ENCODE results near the gene PPP1R26.
"Not testable (repeated sequence)": the region's sequence is repeated elsewhere in the genome, so short reads cannot be mapped to it uniquely, and the experiment has no call there.

The PPP1R26 gene

GRCh38 chr9:135506327-135507103 lies 26.9 kb downstream of the PPP1R26 start:
- no peak for DNase-seq

DNA sequence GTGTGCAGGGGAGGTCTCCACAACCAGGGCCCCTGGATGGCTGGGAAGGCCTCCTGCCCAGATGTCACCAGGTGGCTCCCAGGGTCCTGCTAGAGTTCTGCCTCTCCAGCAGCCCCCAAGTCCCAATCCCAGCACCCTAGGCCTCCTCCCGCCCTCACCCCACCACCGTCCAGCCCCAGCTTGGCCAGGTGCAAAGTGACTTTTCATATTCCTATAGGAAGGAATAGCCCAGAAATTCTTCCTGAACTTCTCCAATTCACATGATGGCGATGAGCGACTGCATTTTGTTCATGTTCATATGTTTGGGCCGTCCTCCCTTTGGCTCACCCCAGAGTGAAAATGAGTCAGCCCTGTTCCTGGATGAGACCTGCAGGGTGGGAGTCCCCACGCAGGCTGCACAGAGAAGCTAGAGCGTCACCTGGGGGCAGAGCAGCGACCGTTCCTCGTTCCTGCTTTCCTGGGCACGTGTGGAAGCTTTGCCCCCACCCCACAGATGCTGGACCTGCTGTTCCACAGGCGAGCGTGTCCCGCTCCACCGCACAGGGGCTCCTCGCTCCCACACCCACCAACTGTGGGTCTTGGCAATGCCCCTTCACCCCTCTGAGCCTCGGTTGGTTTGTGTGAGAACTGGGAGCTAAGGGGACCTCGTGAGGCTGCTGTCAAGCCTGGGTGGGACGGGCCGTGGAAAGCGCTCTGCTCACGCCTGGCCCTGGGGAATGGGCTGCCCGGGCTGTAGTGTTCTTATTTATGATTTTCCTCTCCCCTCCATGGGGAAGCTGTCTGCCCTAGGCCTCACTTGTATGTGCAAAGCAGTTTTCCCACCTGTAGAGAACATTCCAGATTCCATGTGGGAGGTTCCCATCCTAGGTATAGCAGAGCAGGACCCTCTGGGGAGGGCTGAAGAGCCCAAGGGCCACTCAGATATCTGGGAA lies 27.8 kb downstream of the PPP1R26 start:
- DNase-seq, result no peak

- DNase-seq, result no peak
These were observed 28.7 kb downstream of the PPP1R26 start for GRCh38 chr9:135508211-135508820.

- DNase-seq, result no peak
These were observed 29.9 kb downstream of the PPP1R26 start for GRCh38 chr9:135509458-135509857.

DNA sequence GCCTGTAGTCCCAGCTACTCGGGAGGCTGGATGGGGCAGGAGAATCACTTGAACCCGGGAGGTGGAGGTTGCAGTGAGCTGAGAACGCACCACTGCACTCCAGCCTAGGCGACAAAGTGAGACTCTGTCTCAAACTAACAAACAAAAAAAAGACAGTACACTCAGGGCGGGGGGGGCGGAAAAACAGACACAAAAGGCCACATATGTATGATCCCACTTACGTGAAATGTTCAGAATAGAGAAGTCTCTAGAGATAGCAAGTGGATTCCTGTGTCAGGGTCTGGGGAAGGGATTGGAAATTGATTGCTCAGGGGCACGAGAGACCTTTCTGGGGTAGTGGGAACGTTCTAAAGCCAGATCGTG lies 32.6 kb downstream of the PPP1R26 start:
- DNase-seq, result no peak

- no peak for DNase-seq
These were observed 33.3 kb downstream of the PPP1R26 start for GRCh38 chr9:135512904-135513303.

DNA sequence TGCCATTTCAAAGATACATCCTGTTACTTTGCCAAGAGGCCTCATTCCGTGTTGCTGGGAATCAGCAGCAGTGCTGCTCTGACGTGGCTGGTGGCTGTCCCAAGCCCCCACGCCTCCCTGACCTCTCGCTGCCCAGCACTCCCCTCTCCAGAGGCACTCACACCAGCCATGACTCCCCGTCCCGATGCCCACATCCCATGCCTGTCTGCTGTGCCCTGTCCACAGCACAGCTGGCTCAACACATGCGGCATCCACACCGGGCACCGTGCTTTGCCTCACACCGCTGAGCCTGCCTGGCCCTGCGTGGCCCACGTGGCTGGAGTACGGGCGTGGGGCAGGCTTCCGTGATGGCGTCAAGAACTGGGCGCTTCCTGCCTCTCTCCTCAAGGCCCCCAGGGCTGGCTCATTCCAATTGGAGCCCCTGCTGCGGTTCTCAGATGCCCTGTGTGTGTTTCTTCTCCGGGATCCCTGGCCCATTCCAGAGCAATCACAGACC lies 33.8 kb downstream of the PPP1R26 start:
- no peak for DNase-seq

- not testable (repeated sequence) for DNase-seq
These were observed 34.3 kb downstream of the PPP1R26 start for GRCh38 chr9:135513906-135514305.

DNA sequence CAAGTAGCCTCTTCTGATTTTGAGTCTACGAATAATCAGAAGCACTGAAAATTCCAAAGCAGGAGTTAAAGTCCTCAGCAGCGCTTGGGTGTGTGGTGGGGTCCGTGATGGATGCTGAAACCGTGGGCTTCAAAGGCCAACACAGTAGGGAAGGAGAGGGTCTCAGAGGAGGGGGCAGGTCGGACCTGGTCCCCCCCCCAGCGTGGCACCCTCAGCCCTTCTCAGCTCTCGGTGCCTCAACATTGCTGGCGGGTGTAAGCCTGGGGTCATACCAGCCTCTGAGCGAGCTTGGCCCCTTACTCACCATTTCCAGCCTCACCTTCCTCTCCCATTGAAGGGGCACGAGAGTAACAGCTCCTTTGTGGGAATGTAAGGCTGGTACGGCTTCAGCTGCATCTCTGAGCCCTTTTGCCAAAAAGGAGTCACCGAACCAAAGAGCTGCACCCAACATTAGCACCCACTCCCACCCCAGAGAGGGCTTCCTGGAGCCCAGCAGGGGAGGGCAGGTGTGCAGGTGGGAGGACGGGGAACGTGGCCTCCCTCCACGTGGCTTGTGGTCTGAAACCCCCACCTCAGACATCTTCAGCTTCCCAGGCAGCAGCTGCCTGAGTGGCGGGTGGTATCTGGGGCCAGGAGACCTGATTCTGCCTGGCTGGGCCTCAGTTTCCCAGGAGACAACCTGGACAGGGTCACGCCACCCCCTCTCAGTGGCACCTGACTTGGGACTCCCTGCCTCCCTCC lies 34.9 kb downstream of the PPP1R26 start:
- DNase-seq, result no peak

DNA sequence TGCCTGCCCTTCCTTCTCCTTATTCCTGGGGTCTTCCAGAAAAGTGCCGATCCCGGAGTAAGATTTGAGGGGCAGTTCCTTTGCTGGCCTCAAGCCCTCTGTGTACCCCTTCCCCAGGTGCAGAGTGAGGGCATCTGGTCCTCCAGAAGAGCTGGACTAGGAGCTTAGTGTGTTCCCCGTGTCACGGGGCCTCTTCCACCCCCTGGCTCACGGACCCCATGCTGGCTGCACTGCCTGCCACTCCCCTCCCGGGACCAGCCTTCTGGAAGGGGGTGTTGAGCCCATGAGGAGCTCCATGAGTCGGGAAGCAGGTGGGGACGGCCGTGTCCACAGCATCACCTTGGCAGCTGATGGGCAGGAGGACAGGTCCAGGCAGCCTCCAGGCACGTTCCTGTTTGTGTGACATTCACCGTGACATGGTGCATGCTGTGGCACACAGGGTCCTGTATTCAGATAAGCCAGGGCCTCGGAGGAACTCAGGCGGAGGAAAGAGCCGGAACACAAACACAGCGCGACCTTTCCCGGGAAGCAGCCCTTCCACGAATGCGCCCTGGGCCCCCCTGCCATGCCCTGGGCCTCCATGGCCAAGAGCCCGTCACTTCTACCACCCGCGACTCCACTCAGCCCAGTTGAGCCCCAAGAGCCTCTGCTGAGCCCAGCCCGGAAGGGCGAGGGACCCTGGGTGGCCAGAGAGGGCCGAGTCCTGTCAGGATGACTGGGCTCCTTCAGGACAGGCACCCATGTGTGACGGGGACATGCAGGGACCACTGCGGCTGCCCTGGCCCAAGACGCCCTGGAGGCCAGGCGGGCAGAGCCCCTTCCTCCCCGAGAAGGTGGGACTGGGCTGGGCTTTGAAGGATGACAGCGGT lies 35.7 kb downstream of the PPP1R26 start:
- no peak for DNase-seq

- no peak for DNase-seq
These were observed 36.7 kb downstream of the PPP1R26 start for GRCh38 chr9:135516132-135516860.

- DNase-seq, result no peak
These were observed 37.8 kb downstream of the PPP1R26 start for GRCh38 chr9:135517407-135517822.

- no peak for DNase-seq
These were observed 39.8 kb downstream of the PPP1R26 start for GRCh38 chr9:135519179-135519971.

DNA sequence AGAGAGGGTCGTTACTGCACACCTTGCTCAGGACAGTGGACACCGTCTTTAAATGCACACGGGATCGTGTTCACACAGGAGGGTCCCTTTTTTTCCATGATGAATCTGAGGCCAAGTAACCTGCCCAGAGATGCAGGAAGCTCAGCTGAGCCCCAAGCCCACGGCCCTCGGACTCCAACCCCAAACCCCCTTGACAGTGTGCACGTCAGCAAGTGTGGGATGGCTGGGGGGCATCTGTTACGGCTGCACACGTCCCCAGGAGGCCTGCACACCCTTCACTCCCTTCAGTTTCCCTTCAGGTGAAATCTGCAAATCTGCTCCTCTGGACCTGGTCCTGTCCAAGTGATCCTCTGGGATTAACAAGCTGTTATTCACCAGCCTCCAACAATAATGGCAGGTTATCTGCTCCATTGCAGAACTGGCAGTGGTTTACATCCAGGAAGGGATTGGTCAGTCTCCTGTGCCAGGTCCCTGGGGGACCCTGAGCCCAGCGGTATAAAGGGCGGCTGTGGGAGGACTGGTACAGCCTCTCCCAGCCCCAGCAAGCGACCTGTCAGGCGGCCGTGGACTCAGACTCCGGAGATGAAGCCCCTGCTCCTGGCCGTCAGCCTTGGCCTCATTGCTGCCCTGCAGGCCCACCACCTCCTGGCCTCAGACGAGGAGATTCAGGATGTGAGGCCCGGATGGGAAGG lies 41.5 kb downstream of the PPP1R26 start, which contains the start of gene LCN1:
TSS of gene LCN1 (plus strand) at position 525 of the 692 bp plus-strand sequence. CDS start at position 583, 58 bp downstream.
- DNase-seq, result no peak

- DNase-seq, result no peak
These were observed 42.1 kb downstream of the PPP1R26 start for GRCh38 chr9:135521608-135522095.

DNA sequence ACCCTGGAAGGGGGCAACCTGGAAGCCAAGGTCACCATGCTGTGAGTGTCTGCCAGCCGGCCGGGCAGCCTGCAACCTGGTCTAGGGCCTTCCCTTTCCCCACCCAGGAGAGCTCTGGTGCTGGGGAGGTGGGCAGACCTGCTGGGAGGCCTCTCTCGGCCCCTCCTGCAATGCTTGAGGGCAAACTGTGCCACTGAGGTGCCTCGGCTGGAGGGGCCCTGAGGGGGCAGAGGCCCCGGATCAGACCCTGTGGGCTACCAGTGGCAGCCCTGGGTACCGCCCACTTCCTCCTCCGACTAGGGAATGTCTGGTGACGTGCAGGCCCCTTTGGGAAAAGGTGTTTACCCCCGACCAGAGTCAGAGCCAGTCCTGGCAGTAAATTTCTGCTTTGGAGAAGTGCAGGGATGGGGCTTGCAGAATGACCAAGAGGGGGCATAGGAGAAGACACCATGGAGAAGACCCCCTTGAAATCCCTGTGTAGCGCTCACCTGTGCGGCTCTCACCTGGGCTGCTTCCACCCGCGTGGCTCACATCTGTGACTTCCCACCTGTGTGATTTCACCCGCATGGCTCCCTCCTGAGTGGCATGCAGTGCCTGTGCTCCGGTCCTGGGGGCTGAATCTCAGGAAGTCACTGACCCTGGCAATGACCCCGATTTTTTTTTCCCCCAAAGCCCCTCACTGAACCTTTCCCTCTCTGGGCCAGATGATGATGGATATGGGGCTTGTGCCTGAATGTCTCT lies 42.7 kb downstream of the PPP1R26 start:
- no peak for DNase-seq

- no peak for DNase-seq
These were observed 43.3 kb downstream of the PPP1R26 start for GRCh38 chr9:135522931-135523330.

- DNase-seq, result no peak
These were observed 44.0 kb downstream of the PPP1R26 start for GRCh38 chr9:135523521-135524129.
